ENCODE data around the gene CCSER1. TPM values are rescaled to one million over a fixed set of nuclear protein-coding genes. Genes with fewer than 3 reads are reported as not detected.
"Not testable (repeated sequence)": the region's sequence is repeated elsewhere in the genome, so short reads cannot be mapped to it uniquely, and the experiment has no call there.

CCSER1 gene
- total and polyA plus RNA-seq, 4 donors: 0.61 to 23.0 (median 3.8) TPM

DNA sequence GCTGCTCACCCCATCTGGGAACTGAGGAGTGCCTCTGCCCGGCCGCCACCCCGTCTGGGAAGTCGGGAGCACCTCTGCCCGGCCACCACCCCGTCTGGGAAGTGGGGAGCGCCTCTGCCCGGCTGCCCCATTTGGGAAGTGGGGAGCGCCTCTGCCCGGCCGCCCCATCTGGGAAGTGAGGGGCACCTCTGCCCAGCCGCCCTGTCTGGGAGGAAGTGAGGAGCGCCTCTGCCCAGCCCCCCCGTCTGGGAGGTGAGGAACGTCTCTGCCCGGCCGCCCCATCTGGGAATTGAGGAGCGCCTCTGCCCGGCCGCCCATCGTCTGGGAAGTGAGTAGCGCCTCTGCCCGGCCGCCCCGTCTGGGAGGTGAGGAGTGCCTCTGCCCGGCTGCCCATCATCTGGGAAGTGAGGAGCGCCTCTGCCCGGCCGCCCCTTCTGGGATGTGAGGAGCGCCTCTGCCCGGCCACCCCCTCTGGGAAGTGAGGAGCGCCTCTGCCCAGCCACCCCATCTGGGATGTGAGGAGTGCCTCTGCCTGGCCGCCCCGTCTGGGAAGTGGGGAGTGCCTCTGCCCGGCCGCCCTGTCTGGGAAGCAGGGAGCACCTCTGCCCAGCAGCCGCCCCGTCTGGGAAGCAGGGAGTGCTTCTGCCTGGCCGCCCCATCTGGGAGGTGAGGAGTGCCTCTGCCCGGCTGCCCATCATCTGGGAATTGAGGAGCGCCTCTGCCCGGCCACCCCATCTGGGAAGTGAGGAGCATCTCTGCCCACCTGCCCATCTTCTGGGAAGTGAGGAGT, 1040.9 kb downstream of the CCSER1 start:
- not testable (repeated sequence) for H3K27me3 ChIP-seq (ENCODE audit: control insufficient read depth in 3 of 3, insufficient read depth in 3 of 3, low read length in 2 of 3); H3K36me3 ChIP-seq (ENCODE audit: control insufficient read depth in 4 of 4, insufficient read depth in 4 of 4, low read length in 4 of 4); H3K4me1 ChIP-seq (ENCODE audit: control insufficient read depth in 5 of 5, insufficient read depth in 5 of 5, low read length in 5 of 5); H3K4me3 ChIP-seq; H3K27ac ChIP-seq (ENCODE audit: low read depth in 1 of 2, low read length in 1 of 2); H3K9ac ChIP-seq (ENCODE audit: insufficient read depth in 1 of 2, low read length in 2 of 2); ATAC-seq (ENCODE audit: insufficient read depth, low FRiP score); DNase-seq; H3K9me3 ChIP-seq (ENCODE audit: control insufficient read depth in 4 of 4, insufficient read depth in 3 of 4, low read length in 3 of 4)
- WGBS, 2 donors: 88 to 95% methylated on average over 39 to 42 of the region's 42 CpGs

DNA sequence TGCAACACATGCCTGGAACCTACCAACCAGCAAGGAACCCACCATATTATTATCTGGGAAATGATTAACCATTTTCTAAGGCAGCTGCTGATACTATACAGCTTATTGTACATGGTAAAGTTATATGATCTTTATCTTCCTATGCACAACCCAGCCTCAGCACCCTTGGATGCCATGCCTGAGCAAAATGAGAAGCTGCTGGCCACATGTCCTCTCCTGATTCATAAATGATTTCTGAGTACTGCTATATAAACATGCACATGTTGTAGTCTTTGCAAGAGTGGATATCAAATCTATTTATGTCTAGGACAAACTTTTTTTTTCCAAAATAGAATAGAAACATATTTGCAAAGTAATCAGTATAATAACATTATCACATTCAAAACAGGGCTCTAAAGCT, 1043.6 kb downstream of the CCSER1 start:
- Histone ChIP-seq H3K9ac (ENCODE audit: insufficient read depth in 1 of 2, low read length in 2 of 2) (no peak overlapping the region), H3K27me3 (ENCODE audit: control insufficient read depth in 3 of 3, insufficient read depth in 3 of 3, low read length in 2 of 3) (no peaks in the 10 kb centered on the region), H3K9me3 (ENCODE audit: control insufficient read depth in 4 of 4, insufficient read depth in 3 of 4, low read length in 3 of 4) (peaks cover 0 to 2% (median 0%) of the 10 kb centered on the region in 4 donors), H3K4me1 (ENCODE audit: control insufficient read depth in 5 of 5, insufficient read depth in 5 of 5, low read length in 5 of 5) (no peaks in the 10 kb centered on the region), H3K36me3 (ENCODE audit: control insufficient read depth in 4 of 4, insufficient read depth in 4 of 4, low read length in 4 of 4) (no peaks in the 10 kb centered on the region), H3K27ac (ENCODE audit: low read depth in 1 of 2, low read length in 1 of 2) (no peak overlapping the region), H3K4me3 (no peak overlapping the region)
- ATAC-seq (ENCODE audit: insufficient read depth, low FRiP score): no peak
- TF ChIP-seq, protein P1, sequence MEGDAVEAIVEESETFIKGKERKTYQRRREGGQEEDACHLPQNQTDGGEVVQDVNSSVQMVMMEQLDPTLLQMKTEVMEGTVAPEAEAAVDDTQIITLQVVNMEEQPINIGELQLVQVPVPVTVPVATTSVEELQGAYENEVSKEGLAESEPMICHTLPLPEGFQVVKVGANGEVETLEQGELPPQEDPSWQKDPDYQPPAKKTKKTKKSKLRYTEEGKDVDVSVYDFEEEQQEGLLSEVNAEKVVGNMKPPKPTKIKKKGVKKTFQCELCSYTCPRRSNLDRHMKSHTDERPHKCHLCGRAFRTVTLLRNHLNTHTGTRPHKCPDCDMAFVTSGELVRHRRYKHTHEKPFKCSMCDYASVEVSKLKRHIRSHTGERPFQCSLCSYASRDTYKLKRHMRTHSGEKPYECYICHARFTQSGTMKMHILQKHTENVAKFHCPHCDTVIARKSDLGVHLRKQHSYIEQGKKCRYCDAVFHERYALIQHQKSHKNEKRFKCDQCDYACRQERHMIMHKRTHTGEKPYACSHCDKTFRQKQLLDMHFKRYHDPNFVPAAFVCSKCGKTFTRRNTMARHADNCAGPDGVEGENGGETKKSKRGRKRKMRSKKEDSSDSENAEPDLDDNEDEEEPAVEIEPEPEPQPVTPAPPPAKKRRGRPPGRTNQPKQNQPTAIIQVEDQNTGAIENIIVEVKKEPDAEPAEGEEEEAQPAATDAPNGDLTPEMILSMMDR (IDR thresholded peaks at IDR 0.05; ENCODE audit: control extremely low read depth, extremely low read depth): no peak
- no peak for DNase-seq

DNA sequence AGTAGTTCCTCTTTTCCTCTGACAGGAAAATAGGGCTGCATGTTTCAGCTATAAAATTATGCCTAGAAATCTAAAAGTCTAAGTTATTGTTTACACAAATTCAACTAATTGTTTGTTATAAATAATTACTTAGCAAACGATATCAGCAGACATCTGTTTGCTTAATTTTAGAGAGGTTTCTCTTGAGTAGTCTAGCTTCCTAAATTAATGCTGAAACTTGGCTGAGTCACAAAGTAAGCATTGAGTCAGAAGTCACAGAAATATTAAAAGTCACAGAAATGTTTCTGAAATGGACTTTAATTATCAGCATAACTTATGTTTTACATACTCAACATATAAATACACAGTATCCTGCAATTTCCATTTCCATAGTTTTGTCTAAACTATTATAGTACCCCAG, 1044.0 kb downstream of the CCSER1 start:
- DNase-seq: peak in 2 of 3 donors; percentile 0 to 10

DNA sequence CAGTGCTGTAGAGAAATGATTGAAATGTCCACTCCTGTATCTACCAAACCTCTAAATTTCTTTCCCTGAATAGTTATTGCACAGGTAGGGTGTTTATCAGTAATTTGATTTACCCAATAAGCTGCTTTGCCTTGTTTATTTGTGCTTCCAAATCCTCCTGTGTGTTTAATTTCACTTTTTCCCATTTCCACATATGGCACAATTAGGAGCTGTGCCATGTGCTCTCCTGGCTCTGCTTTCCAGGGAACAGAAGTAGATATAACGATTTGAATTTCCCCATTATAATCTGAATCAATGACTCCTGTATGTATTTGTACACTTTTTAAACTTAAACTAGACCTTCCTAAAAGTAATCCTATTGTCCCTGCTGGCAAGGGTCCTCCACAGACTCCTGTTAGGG, 1057.9 kb downstream of the CCSER1 start:
- not testable (repeated sequence) for H3K27me3 ChIP-seq (ENCODE audit: control insufficient read depth in 3 of 3, insufficient read depth in 3 of 3, low read length in 2 of 3); H3K36me3 ChIP-seq (ENCODE audit: control insufficient read depth in 4 of 4, insufficient read depth in 4 of 4, low read length in 4 of 4); H3K4me3 ChIP-seq; H3K27ac ChIP-seq (ENCODE audit: low read depth in 1 of 2, low read length in 1 of 2); H3K4me1 ChIP-seq (ENCODE audit: control insufficient read depth in 5 of 5, insufficient read depth in 5 of 5, low read length in 5 of 5); H3K9ac ChIP-seq (ENCODE audit: insufficient read depth in 1 of 2, low read length in 2 of 2); H3K9me3 ChIP-seq (ENCODE audit: control insufficient read depth in 4 of 4, insufficient read depth in 3 of 4, low read length in 3 of 4); DNase-seq; ATAC-seq (ENCODE audit: insufficient read depth, low FRiP score)
- WGBS, 2 donors: 72 to 76% methylated on average over 1 of the region's 1 CpG

More for the DNA sequence above, 1044.0 kb downstream of the CCSER1 start:
- WGBS, 2 donors: 50 to 67% methylated on average over 1 of the region's 1 CpG
- no peaks in the 10 kb centered on the region for H3K4me1 ChIP-seq (ENCODE audit: control insufficient read depth in 5 of 5, insufficient read depth in 5 of 5, low read length in 5 of 5)
- no peak overlapping the region for H3K9ac ChIP-seq (ENCODE audit: insufficient read depth in 1 of 2, low read length in 2 of 2)
- H3K27me3 ChIP-seq (ENCODE audit: control insufficient read depth in 3 of 3, insufficient read depth in 3 of 3, low read length in 2 of 3): no peaks in the 10 kb centered on the region
- no peak overlapping the region for H3K4me3 ChIP-seq
- H3K27ac ChIP-seq (ENCODE audit: low read depth in 1 of 2, low read length in 1 of 2): no peak overlapping the region
- no peak for ATAC-seq (ENCODE audit: insufficient read depth, low FRiP score)
- H3K9me3 ChIP-seq (ENCODE audit: control insufficient read depth in 4 of 4, insufficient read depth in 3 of 4, low read length in 3 of 4): peaks cover 0 to 2% (median 0%) of the 10 kb centered on the region in 4 donors
- no peaks in the 10 kb centered on the region for H3K36me3 ChIP-seq (ENCODE audit: control insufficient read depth in 4 of 4, insufficient read depth in 4 of 4, low read length in 4 of 4)
- TF ChIP-seq, protein P1 (IDR thresholded peaks at IDR 0.05; ENCODE audit: control extremely low read depth, extremely low read depth): no peak
